ENCODE data around the gene KPNA3. TPM values are rescaled to one million over a fixed set of nuclear protein-coding genes. Genes with fewer than 3 reads are reported as not detected.

Gene KPNA3
- polyA plus RNA-seq, 1 experiment, result 50.7 TPM

DNA sequence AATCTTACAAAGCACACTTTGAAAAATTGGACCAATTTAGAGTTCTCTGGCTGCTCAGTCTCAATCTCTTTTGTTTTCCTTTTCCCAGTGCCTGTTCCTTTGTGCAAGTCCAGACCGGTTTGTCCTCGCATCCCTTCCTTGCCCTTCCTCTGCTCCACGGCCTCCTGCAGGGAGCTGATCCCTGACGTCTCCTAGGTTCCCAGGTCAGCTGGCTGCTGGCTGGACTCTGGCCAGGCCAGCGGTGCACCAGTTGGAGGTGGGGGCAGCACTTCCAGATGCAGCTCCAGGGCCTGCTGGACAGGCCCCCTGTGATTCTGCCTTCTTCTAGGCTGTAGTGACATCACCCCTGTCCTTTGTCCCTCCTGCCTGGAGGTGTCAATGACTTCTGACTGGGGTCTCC, 44.0 kb upstream of the KPNA3 start:
- ChIA-PET POLR2A (no interaction called here), CTCF (no interaction called here)
- no peaks in the 10 kb centered on the region for H3K27me3 ChIP-seq (ENCODE audit: control insufficient read depth, insufficient read depth, low read length)
- DNase-seq (ENCODE audit: low read depth, low spot score), result no peak
- H3K4me3 ChIP-seq (ENCODE audit: low read depth, low read length), result no peak overlapping the region
- TF ChIP-seq, protein P1, sequence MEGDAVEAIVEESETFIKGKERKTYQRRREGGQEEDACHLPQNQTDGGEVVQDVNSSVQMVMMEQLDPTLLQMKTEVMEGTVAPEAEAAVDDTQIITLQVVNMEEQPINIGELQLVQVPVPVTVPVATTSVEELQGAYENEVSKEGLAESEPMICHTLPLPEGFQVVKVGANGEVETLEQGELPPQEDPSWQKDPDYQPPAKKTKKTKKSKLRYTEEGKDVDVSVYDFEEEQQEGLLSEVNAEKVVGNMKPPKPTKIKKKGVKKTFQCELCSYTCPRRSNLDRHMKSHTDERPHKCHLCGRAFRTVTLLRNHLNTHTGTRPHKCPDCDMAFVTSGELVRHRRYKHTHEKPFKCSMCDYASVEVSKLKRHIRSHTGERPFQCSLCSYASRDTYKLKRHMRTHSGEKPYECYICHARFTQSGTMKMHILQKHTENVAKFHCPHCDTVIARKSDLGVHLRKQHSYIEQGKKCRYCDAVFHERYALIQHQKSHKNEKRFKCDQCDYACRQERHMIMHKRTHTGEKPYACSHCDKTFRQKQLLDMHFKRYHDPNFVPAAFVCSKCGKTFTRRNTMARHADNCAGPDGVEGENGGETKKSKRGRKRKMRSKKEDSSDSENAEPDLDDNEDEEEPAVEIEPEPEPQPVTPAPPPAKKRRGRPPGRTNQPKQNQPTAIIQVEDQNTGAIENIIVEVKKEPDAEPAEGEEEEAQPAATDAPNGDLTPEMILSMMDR (IDR thresholded peaks at IDR 0.05; ENCODE audit: low read depth, low read length), result no peak
- no peaks in the 10 kb centered on the region; the same call in 1 of the 2 replicates for H3K9me3 ChIP-seq (ENCODE audit: control insufficient read depth, insufficient read depth, low read length)
- no peak overlapping the region for H3K27ac ChIP-seq (ENCODE audit: low read depth, low read length)

DNA sequence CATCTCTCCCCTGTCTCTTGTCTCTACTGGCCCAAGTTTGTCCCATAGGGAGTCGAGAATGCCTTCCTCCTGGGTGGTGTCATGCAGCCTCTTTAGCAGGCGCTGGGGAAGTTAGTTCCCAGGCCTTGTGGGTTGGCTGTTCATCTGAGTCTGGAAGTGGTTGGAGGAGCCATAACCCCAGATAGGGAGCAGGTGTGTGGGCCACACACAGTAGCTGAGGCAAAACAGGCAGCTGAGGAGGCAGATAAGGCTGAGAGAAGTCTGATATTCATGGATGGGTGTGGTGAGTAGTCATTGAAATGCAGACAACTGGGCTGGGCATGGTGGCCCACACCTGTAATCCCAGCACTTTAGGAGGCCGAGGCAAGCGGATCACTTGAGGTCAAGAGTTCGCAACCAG, 40.9 kb upstream of the KPNA3 start:
- ChIA-PET CTCF (no interaction called here), POLR2A (no interaction called here)
- no peak for DNase-seq (ENCODE audit: low read depth, low spot score)
- Histone ChIP-seq H3K27ac (ENCODE audit: low read depth, low read length) (no peak overlapping the region), H3K27me3 (ENCODE audit: control insufficient read depth, insufficient read depth, low read length) (peaks cover 2% of the 10 kb centered on the region), H3K4me3 (ENCODE audit: low read depth, low read length) (no peak overlapping the region), H3K9me3 (ENCODE audit: control insufficient read depth, insufficient read depth, low read length) (no peaks in the 10 kb centered on the region; the same call in 1 of the 2 replicates)
- TF ChIP-seq, protein P1 (IDR thresholded peaks at IDR 0.05; ENCODE audit: low read depth, low read length), result no peak

DNA sequence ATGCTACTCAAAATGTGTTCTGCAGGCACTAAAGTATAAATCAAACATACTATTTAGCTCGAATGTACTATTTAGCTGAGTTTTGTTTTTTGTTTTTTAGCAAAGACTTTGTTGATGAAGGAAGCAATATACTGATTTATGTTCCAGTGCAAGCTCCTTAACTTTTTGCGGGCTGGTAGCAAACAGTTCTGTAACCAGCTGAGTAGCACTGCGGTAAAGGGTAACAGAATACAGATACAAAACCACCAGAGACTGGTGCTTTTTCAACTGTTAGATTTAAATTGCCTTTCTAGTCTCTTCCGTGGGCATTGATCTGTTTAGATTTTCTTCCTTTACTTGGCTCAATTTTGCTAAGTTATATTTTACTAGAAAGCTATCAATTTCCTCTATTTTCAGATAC, 39.0 kb upstream of the KPNA3 start:
- CTCF ChIA-PET, result no interaction called here
- Histone ChIP-seq H3K27me3 (ENCODE audit: control insufficient read depth, insufficient read depth, low read length) (peaks cover 2% of the 10 kb centered on the region), H3K9me3 (ENCODE audit: control insufficient read depth, insufficient read depth, low read length) (no peaks in the 10 kb centered on the region)

DNA sequence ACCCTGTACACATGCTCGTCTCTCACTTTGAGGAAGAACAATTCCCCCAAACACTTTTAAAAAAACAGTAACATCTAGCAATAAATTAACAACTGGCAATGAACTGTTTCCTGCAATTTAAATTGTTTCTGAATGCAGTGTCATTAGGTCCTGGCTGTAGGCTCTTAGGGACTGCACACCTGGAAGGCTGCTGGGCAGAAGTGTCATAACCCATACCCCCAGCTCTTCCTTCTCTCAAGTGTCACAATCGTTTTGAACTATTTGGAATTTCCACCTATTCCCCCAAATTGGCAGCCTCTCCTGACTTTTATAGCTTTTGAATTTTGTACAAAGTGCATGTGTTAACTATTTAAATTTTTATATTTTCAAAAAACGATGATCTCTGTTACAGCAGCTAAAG, 38.2 kb upstream of the KPNA3 start:
- TF ChIP-seq, protein P1 (IDR thresholded peaks at IDR 0.05; ENCODE audit: low read depth, low read length), result no peak
- no peak overlapping the region for H3K4me3 ChIP-seq (ENCODE audit: low read depth, low read length)
- ChIA-PET POLR2A (no interaction called here), CTCF (no interaction called here)
- H3K27ac ChIP-seq (ENCODE audit: low read depth, low read length), result no peak overlapping the region
- no peak for DNase-seq (ENCODE audit: low read depth, low spot score)
- no peaks in the 10 kb centered on the region for H3K9me3 ChIP-seq (ENCODE audit: control insufficient read depth, insufficient read depth, low read length)
- H3K27me3 ChIP-seq (ENCODE audit: control insufficient read depth, insufficient read depth, low read length), result peaks cover 2% of the 10 kb centered on the region

More for the DNA sequence above, 39.0 kb upstream of the KPNA3 start:
- POLR2A ChIA-PET, result no interaction called here
- no peak overlapping the region for H3K27ac ChIP-seq (ENCODE audit: low read depth, low read length)
- TF ChIP-seq, protein P1 (IDR thresholded peaks at IDR 0.05; ENCODE audit: low read depth, low read length), result no peak
- no peak for DNase-seq (ENCODE audit: low read depth, low spot score)
- H3K4me3 ChIP-seq (ENCODE audit: low read depth, low read length), result no peak overlapping the region

DNA sequence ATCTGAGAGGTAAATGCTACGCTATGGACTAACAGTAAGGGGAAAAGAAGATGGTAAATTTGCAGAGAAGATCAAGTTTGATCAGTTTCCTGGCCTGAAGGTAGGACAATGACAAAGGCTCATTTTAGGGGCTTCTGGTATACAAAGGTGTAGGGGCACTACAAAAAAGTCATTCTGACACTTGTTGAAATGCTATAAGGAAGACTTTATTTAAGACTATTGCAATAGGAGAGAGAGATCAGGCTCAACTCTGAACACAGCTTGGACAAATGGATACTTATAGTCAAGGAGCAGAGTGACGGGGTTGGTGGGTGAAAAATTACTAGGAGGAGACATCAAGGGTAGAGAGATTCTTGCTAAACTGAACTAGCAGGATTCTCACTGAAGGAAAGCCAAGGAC, 37.2 kb upstream of the KPNA3 start:
- H3K9me3 ChIP-seq (ENCODE audit: control insufficient read depth, insufficient read depth, low read length), result no peaks in the 10 kb centered on the region
- H3K27me3 ChIP-seq (ENCODE audit: control insufficient read depth, insufficient read depth, low read length), result peaks cover 2% of the 10 kb centered on the region
- no peak overlapping the region for H3K27ac ChIP-seq (ENCODE audit: low read depth, low read length)
- ChIA-PET CTCF (no interaction called here), POLR2A (no interaction called here)
- TF ChIP-seq, protein P1 (IDR thresholded peaks at IDR 0.05; ENCODE audit: low read depth, low read length), result no peak
- no peak overlapping the region for H3K4me3 ChIP-seq (ENCODE audit: low read depth, low read length)
- no peak for DNase-seq (ENCODE audit: low read depth, low spot score)
